Pericardium fibroblast (primary cell): Measurements from ENCODE around the gene REM1. TPM values are rescaled to one million over a fixed set of nuclear protein-coding genes. Genes with fewer than 3 reads are reported as not detected.

Experiments
- total RNA-seq: library from RNA; depleted of rRNA; stranded (reverse); fragments of >200 nt; gene quantifications from 2 replicates; pipeline ENCODE4 v1.2.3, GENCODE V29; 2015

REM1 gene, protein sequence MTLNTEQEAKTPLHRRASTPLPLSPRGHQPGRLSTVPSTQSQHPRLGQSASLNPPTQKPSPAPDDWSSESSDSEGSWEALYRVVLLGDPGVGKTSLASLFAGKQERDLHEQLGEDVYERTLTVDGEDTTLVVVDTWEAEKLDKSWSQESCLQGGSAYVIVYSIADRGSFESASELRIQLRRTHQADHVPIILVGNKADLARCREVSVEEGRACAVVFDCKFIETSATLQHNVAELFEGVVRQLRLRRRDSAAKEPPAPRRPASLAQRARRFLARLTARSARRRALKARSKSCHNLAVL
- total RNA-seq: 1.1 and 4.1 TPM in 2 replicates

DNA sequence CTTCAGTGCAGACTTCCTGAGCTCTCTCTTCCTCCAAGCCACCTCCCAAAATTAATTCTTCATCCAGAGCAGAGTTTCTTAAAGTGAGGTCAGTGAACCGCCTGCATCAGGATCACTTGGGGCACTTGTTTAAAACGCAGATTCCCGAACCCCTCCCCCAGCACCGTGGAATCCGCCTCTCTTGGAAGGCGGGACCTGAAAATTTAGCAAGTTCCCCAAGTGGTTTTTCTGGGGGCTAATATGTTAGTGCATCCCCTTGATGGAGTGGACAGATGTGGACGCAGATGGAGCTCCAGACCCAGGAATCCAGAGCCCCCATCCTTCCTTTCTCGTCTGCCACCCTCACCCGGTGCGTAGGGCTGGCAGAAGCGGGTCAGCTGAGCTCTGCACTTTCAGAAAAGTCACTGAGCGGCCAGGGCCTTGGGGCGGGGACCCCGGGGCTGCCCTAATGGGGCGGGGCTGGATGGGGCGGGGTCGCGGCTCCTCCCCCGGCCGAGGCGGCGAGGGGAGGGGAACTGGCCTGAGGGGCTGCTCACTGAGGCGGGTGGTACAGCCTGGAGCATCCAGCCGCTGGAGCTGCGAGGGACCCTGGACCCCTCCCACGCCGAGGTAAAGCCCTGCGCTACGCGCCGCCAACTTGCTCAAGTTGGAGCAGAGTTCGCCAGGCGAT is at the start of gene REM1, which contains the start of gene DEFB124:
REM1 (plus strand) TSS at position 531 of the 670 bp plus-strand sequence. CDS start 1,158 bp downstream, outside the sequence.
DEFB124 (minus strand) TSS at position 370 of the 670 bp plus-strand sequence. CDS start 2,114 bp downstream, outside the sequence.

DNA sequence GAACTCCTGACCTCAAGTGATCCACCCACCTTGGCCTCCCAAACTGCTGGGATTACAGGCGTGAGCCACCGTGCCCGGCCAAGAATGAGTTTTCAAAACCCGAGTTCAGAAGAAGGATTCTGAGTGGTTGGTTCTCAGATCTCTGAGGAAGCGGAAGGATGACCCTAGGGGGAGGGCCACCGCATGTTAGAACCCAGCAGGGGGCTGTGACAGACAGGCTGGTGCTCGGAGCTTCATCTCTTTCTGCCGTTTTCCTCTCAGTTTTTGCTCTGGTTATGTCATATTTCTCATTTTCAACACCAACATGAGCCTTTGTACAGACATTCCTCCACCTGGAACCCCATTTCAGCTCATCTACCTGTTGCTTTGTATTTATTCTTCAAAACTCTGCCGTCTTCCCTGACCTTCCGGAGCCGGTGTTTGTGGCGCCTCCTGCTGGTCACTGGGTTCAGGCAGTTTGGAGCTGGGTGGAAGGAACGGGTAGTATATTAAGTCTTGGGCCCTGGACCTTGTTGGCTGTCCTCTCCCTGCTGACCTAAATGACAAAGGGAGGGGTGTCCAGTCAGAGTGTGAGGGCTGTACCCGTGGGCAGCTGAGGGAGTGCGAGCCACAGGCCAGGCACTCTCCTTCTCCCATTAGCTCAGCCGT is 35.0 kb upstream of the REM1 start, which contains the start of gene DEFB123:
DEFB123 (plus strand) TSS at position 621 of the 648 bp plus-strand sequence. CDS start 67 bp downstream, outside the sequence.

DNA sequence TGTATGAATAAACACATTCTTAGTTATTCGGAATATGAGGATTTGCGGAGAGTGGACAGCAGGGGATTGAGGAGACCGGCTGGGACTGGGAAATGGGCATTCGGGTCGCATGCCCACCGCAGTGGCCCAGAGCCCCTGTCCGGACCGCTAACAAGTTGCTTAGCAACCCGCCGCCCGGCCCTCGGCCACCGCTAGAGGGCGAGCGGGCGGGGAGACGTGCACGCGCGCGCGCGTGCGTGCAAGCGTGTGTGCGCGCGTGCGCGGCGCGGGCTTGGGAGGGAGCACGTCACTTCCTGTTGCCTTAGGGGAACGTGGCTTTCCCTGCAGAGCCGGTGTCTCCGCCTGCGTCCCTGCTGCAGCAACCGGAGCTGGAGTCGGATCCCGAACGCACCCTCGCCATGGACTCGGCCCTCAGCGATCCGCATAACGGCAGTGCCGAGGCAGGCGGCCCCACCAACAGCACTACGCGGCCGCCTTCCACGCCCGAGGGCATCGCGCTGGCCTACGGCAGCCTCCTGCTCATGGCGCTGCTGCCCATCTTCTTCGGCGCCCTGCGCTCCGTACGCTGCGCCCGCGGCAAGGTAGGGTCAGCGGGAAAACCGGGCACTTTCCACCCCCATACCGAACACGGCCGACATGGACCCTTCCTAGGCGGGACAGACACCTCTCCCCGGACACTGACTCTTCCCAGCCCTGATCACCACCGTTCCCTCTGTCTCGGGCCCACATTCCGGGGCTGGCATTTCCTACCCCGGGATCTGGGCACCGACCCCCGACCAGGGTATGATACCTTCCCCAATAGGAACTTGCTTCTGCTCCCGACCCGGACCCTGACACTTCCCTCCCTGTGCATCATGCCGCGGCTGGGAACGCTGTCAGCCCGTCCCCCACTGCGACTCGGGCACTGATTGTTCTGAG is 39.3 kb downstream of the REM1 start, which contains the start of gene HM13:
HM13 (plus strand) TSS at position 289 of the 918 bp plus-strand sequence; CDS start at position 399, 110 bp downstream.

Other genes with a start within 250 kb of the REM1 start
- not detected in 2 replicates for gene DEFB115, start 217.6 kb upstream of the REM1 start, total RNA-seq
- not detected in 2 replicates for gene DEFB116, start 166.7 kb upstream of the REM1 start, total RNA-seq
- not detected in 2 replicates for gene DEFB118, start 106.7 kb upstream of the REM1 start, total RNA-seq
- not detected in 2 replicates for gene DEFB119, start 84.7 kb upstream of the REM1 start, total RNA-seq
- gene DEFB121, start 69.1 kb upstream of the REM1 start, total RNA-seq: not detected in 2 replicates
- not detected in 2 replicates for gene DEFB123, start 34.7 kb upstream of the REM1 start, total RNA-seq
- 2.1 TPM in 1 of 2 replicates, not detected in the other for gene DEFB124, start 161 bp upstream of the REM1 start, total RNA-seq
- gene HM13, start 39.2 kb downstream of the REM1 start, total RNA-seq: 80.9 and 109 TPM in 2 replicates
- 150 and 254 TPM in 2 replicates for gene ID1, start 130.0 kb downstream of the REM1 start, total RNA-seq
- 0.23 TPM in 1 of 2 replicates, not detected in the other for gene COX4I2, start 162.6 kb downstream of the REM1 start, total RNA-seq
- gene BCL2L1, start 247.6 kb downstream of the REM1 start, total RNA-seq: 50.5 and 86.2 TPM in 2 replicates